Body of pancreas (tissue), 4 donors: ENCODE measurements around the gene KDR.

Experiments used
- POLR2A ChIP-seq, 3 donors: fragments of 450-650 bp; IDR thresholded peaks; one replicate each; pipeline ENCODE4 v1.6.1; 2016; ENCODE audit warnings: antibody characterized with exemption in 3 of 3, mild to moderate bottlenecking in 2 of 3
- TF ChIP-seq, protein P1 (sequence below), 7 experiments: fragments of 450-650 bp in 4 of 7; fragments of 200-600 bp in 3 of 7; sonication (generic) in 3 of 7; IDR thresholded peaks; one replicate each; pipeline ENCODE4 v1.5.1; 2016 to 2019; ENCODE audit warnings: antibody characterized with exemption in 7 of 7

DNA sequence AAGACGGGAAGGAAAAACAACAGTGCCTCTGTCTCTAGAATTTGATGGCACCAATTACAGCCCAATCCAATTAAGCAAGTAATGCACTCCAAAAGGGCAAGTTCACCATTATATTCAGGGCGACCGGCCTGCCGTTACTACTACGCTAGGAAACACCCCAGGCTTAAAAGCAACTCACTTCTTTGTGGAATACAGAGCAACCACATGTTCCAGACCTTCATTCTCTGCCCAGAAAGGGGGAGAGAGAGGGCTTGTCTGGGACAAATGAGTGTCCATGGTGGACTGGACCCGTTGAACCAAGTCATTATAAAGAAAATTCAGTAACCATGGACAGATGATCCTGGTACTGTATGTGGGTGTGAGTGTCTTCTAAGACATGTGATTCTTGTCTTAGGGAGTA lies 1.6 kb downstream of the KDR start:
- no peak for TF ChIP-seq POLR2A (IDR thresholded peaks at IDR 0.05)
- TF ChIP-seq, protein P1, sequence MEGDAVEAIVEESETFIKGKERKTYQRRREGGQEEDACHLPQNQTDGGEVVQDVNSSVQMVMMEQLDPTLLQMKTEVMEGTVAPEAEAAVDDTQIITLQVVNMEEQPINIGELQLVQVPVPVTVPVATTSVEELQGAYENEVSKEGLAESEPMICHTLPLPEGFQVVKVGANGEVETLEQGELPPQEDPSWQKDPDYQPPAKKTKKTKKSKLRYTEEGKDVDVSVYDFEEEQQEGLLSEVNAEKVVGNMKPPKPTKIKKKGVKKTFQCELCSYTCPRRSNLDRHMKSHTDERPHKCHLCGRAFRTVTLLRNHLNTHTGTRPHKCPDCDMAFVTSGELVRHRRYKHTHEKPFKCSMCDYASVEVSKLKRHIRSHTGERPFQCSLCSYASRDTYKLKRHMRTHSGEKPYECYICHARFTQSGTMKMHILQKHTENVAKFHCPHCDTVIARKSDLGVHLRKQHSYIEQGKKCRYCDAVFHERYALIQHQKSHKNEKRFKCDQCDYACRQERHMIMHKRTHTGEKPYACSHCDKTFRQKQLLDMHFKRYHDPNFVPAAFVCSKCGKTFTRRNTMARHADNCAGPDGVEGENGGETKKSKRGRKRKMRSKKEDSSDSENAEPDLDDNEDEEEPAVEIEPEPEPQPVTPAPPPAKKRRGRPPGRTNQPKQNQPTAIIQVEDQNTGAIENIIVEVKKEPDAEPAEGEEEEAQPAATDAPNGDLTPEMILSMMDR (IDR thresholded peaks at IDR 0.05) = no peak
